OCI-LY7 (cell line): Measurements from ENCODE around the gene ITPKA. TPM values are rescaled to one million over a fixed set of nuclear protein-coding genes. Genes with fewer than 3 reads are reported as not detected.

Source experiments
- BruUV-seq: library from RNA; stranded (reverse); fragments of 400-500 nt; replicated peaks from 2 replicates; lab custom pipeline; 2021; lab: Mats Ljungman, UMichigan
- CTCF ChIA-PET: fragments of 300-600 bp; sonication (Branson Sonifier 250); formaldehyde crosslinking; loops from one replicate; lab custom pipeline; 2022; ENCODE audit warnings: antibody characterized with exemption; ENCODE audit not compliant: unreplicated experiment; lab: Charles Lee
- POLR2A ChIA-PET: fragments of 300-600 bp; sonication (Branson Sonifier 250); formaldehyde crosslinking; loops from one replicate; lab custom pipeline; 2022; ENCODE audit warnings: antibody characterized with exemption; lab: Charles Lee
- DNase-seq: peaks from one replicate; pipeline ENCODE4 v3.0.0-alpha.2; 2015; ENCODE audit warnings: low spot score
- H2AFZ ChIP-seq: fragments of 200-600 bp; sonication (generic), shearing (Covaris generic); 2 replicates; pipeline ENCODE4 v1.6.1; 2014; ENCODE audit warnings: mild to moderate bottlenecking, antibody characterized with exemption, low read length, moderate library complexity
- H3K27ac ChIP-seq: fragments of 200-600 bp; sonication (generic); 2 replicates; pipeline ENCODE4 v1.5.1; 2014; ENCODE audit warnings: mixed run types, low read depth, mild to moderate bottlenecking, moderate library complexity, low read length, inconsistent platforms; ENCODE audit not compliant: poor library complexity, severe bottlenecking
- H3K36me3 ChIP-seq: fragments of 200-600 bp; sonication (generic); 2 replicates; pipeline ENCODE4 v1.6.1; 2014; ENCODE audit warnings: mild to moderate bottlenecking, antibody characterized with exemption, low read length, moderate library complexity, mixed read lengths; ENCODE audit not compliant: insufficient read depth
- H3K4me1 ChIP-seq: fragments of 200-600 bp; sonication (generic); 2 replicates; pipeline ENCODE4 v1.5.1; 2014; ENCODE audit warnings: mild to moderate bottlenecking, low read length; ENCODE audit not compliant: insufficient read depth, poor library complexity, severe bottlenecking
- H3K4me2 ChIP-seq: fragments of 200-600 bp; sonication (generic); 2 replicates; pipeline ENCODE4 v1.6.1; 2014; ENCODE audit warnings: mild to moderate bottlenecking, low read length
- H3K4me3 ChIP-seq: fragments of 200-600 bp; sonication (generic); 2 replicates; pipeline ENCODE4 v1.5.1; 2014; ENCODE audit warnings: mild to moderate bottlenecking, low read depth, low read length; ENCODE audit not compliant: poor library complexity, severe bottlenecking
- H3K79me2 ChIP-seq: fragments of 200-600 bp; sonication (generic); 2 replicates; pipeline ENCODE4 v1.6.1; 2016; ENCODE audit warnings: low read depth, mild to moderate bottlenecking, low read length, moderate library complexity, mixed read lengths; ENCODE audit not compliant: insufficient read depth
- H3K9me2 ChIP-seq: fragments of 200-600 bp; sonication (generic); 2 replicates; pipeline ENCODE4 v1.6.1; 2016; ENCODE audit warnings: mild to moderate bottlenecking, low read length, mixed read lengths; ENCODE audit not compliant: insufficient read depth
- H3K9me3 ChIP-seq: fragments of 200-600 bp; sonication (generic); 2 replicates; pipeline ENCODE4 v1.6.1; 2014; ENCODE audit warnings: mild to moderate bottlenecking, mixed run types, low read length, mixed read lengths
- H4K20me1 ChIP-seq: fragments of 200-600 bp; sonication (generic); 2 replicates; pipeline ENCODE4 v1.6.1; 2014; ENCODE audit warnings: mild to moderate bottlenecking, antibody characterized with exemption, low read length, moderate library complexity, mixed read lengths; ENCODE audit not compliant: insufficient read depth
- CTCF ChIP-seq: fragments of 200-600 bp; sonication (generic); conservative IDR thresholded peaks from 2 replicates; pipeline ENCODE4 v1.5.1; 2014; ENCODE audit warnings: mild to moderate bottlenecking, antibody characterized with exemption, low read length, moderate library complexity, mixed read lengths
- EZH2phosphoT487 ChIP-seq: fragments of 200-600 bp; sonication (generic); IDR thresholded peaks from 2 replicates; pipeline ENCODE4 v1.6.1; 2018; ENCODE audit warnings: low read depth, borderline replicate concordance, mild to moderate bottlenecking, mixed run types, antibody characterized with exemption, low read length, moderate library complexity, mixed read lengths
- intact Hi-C: fragments of 100-400 bp; cut with micrococcal nuclease; formaldehyde crosslinking; loops from one replicate; pipeline ENCODE4 v1.10.0; 2022; ENCODE audit not compliant: unreplicated experiment
- total RNA-seq, 2 experiments: library from RNA; depleted of rRNA in 1 of 2; stranded (reverse); fragments of >200 nt in 1 of 2; shearing (Covaris generic) in 1 of 2; gene quantifications; 2 replicates each; pipeline ENCODE4 v1.2.3, GENCODE V29; 2014 to 2022

ITPKA gene
- total RNA-seq, 2 experiments from 2014 or later = not detected

DNA sequence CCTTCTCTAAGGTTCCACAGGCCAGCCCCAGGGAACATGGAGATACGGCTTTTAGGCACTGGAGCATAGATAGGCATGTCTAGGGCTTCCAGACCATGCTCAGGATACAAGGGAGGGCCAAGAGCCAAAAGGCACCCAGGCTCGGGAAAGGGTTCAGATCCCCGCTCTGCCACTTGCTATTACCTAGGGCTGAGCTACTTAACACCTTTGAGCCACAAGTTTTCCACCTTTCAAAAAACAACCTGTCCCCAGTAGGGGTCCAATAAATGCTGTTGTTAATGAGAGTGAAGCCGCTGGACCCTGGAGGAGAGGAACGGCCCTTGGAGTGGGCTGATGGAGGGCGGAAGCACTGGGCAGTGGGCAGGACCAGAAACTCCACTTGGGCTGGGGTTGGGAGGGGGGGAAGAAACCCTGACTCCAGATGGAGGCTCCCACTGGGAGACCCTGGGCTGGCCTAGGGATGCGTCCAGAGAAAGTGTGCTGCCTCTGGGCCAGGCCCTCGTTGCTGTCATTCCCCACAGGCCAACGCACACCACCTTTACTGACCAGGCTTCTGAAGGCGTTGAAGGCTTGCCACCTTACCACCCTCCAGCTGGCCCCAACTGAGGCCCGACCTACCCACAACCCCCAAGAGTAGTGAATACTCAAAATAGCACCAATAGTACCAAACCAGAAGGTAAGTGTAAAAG is 8.6 kb upstream of the ITPKA start:
- Histone ChIP-seq H3K4me3 (no peak overlapping the region), H3K9me3 (no peaks in the 10 kb centered on the region), H3K79me2 (no peaks in the 10 kb centered on the region), H3K27ac (no peak overlapping the region), H4K20me1 (no peaks in the 10 kb centered on the region), H3K4me2 (no peak overlapping the region), H3K4me1 (no peaks in the 10 kb centered on the region), H3K36me3 (peaks cover 28% of the 10 kb centered on the region), H3K9me2 (no peaks in the 10 kb centered on the region), H2AFZ (no peak overlapping the region)
- TF ChIP-seq CTCF (no peak), EZH2phosphoT487 (no peak)
- no peak for DNase-seq
- BruUV-seq = no TSS peak
- intact Hi-C loops = no loop called here
- ChIA-PET POLR2A (interaction anchor here (0.6 kb wide), 1 partner anchor 1054 kb away, joined by 3 read pairs; no protein-coding TSS in a partner anchor), CTCF (no interaction called here)

DNA sequence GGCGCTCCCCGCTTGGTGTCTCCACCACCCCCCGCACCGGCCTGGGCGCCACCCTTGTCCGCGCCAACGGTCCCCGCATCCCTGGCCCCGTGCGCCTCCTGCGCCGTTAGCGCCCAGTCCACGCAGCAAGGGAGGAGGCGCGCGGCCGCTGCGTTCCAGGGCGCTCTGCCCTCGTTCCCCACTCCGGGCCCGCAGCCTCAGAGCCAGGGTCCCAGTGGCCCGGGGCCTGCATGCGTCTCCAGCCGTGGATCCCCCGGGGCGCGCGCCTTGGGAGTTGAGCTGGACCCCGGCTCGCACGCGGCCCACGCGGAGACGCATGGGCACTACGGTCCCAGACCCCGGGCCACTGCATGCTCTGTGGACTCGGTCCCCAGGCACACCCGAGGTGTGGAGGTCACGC is 7.4 kb upstream of the ITPKA start:
- POLR2A ChIA-PET = no interaction called here
- CTCF ChIA-PET = no interaction called here
- Histone ChIP-seq H3K36me3 (peaks cover 16% of the 10 kb centered on the region; the same call in 1 of the 2 replicates), H4K20me1 (no peaks in the 10 kb centered on the region), H3K4me2 (no peak overlapping the region), H3K27ac (no peak overlapping the region), H3K9me3 (no peaks in the 10 kb centered on the region), H3K9me2 (no peaks in the 10 kb centered on the region), H2AFZ (no peak overlapping the region), H3K4me1 (no peaks in the 10 kb centered on the region), H3K79me2 (no peaks in the 10 kb centered on the region), H3K4me3 (no peak overlapping the region)
- DNase-seq = no peak
- intact Hi-C loops = no loop called here
- BruUV-seq = no TSS peak
- TF ChIP-seq EZH2phosphoT487 (no peak), CTCF (no peak)

- ChIA-PET CTCF (no interaction called here), POLR2A (no interaction called here)
- H3K4me1 ChIP-seq = no peaks in the 10 kb centered on the region
- no peak overlapping the region for H3K4me3 ChIP-seq
- H4K20me1 ChIP-seq = no peaks in the 10 kb centered on the region
- H2AFZ ChIP-seq = no peak overlapping the region
- no peaks in the 10 kb centered on the region for H3K9me3 ChIP-seq
- DNase-seq = no peak
- TF ChIP-seq CTCF (no peak), EZH2phosphoT487 (no peak)
- H3K27ac ChIP-seq = no peak overlapping the region
- no peaks in the 10 kb centered on the region for H3K79me2 ChIP-seq
- H3K9me2 ChIP-seq = no peaks in the 10 kb centered on the region
- no peak overlapping the region for H3K4me2 ChIP-seq
- peaks cover 7% of the 10 kb centered on the region; the same call in 1 of the 2 replicates for H3K36me3 ChIP-seq
- no TSS peak for BruUV-seq
- intact Hi-C loops = no loop called here
Observed at GRCh38 chr15:41487381-41487780, 6.3 kb upstream of the ITPKA start.
